OCI-LY1 (cell line): ENCODE data around the gene PACRG.

Source experiments
- CTCF ChIP-seq: fragments of 200-600 bp; sonication (generic), shearing (Covaris generic); IDR thresholded peaks from 2 replicates; pipeline ENCODE4 v1.5.1; 2017; ENCODE audit warnings: mild to moderate bottlenecking, antibody characterized with exemption, low read length, moderate library complexity, mixed read lengths
- EZH2 ChIP-seq: fragments of 200-600 bp; sonication (generic), shearing (Covaris generic); IDR thresholded peaks from 2 replicates; pipeline ENCODE4 v1.8.0; 2017; ENCODE audit warnings: borderline replicate concordance, mixed run types, mild to moderate bottlenecking, antibody characterized with exemption, low read length, moderate library complexity, mixed read lengths

GRCh38 chr6:162704001-162704400 lies 23.8 kb upstream of the PACRG start:
- TF ChIP-seq CTCF = no peak
- TF ChIP-seq EZH2 = no peak
